ENCODE measurements around the gene NOTCH4. TPM values are rescaled to one million over a fixed set of nuclear protein-coding genes. Genes with fewer than 3 reads are reported as not detected.

The NOTCH4 gene
- total and polyA plus RNA-seq, 9 of the 15 experiments (the other 6 are each of a cell fraction or from before 2014, with no cell fraction given): 0.24 to 4.3 (median 1.7) TPM

DNA sequence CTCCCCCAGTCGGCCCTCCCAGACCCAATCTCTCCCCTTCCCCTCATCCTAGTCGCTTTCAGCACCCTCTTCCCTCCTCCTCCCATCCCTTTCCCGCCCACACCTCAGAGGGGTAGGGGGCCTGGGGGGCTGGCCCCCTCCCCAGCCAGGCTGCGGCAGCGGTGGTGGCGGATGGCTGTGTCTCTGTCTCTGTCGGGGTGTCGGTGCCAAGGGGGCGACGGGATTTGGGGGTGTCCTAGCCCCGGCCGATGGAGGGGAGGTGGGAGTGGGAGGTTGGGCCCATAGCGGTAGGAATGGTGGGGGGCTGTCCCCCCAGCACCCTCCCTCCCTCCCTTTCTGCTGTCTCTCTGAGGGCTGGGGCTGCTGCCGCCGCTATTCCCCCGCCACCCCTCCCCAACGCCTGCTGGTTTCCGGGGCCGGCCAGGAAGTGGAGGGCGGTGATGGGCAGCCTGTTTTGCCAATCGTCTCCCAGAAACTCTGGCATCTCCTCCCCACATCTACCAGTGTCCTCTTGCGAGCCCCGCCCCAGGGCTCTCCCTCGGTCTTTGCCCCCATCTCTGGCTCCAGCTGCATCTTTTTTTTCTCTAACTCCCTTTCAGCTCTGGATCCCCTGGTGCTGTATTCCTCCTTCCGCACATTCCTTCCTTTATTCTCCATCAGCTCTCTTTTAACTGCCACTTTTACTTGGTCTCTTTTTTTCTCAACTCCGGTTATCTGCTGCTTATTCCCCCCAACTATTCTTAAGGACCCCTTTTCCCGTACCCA lies 48.0 kb downstream of the NOTCH4 start, which contains the start of gene AGPAT1 (continued):
- TF ChIP-seq, protein P1, sequence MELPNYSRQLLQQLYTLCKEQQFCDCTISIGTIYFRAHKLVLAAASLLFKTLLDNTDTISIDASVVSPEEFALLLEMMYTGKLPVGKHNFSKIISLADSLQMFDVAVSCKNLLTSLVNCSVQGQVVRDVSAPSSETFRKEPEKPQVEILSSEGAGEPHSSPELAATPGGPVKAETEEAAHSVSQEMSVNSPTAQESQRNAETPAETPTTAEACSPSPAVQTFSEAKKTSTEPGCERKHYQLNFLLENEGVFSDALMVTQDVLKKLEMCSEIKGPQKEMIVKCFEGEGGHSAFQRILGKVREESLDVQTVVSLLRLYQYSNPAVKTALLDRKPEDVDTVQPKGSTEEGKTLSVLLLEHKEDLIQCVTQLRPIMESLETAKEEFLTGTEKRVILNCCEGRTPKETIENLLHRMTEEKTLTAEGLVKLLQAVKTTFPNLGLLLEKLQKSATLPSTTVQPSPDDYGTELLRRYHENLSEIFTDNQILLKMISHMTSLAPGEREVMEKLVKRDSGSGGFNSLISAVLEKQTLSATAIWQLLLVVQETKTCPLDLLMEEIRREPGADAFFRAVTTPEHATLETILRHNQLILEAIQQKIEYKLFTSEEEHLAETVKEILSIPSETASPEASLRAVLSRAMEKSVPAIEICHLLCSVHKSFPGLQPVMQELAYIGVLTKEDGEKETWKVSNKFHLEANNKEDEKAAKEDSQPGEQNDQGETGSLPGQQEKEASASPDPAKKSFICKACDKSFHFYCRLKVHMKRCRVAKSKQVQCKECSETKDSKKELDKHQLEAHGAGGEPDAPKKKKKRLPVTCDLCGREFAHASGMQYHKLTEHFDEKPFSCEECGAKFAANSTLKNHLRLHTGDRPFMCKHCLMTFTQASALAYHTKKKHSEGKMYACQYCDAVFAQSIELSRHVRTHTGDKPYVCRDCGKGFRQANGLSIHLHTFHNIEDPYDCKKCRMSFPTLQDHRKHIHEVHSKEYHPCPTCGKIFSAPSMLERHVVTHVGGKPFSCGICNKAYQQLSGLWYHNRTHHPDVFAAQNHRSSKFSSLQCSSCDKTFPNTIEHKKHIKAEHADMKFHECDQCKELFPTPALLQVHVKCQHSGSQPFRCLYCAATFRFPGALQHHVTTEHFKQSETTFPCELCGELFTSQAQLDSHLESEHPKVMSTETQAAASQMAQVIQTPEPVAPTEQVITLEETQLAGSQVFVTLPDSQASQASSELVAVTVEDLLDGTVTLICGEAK (IDR thresholded peaks at IDR 0.05): peak; percentile 96
- TF ChIP-seq, protein P1 (CRISPR knock-in tag; IDR thresholded peaks at IDR 0.05): no peak
- TF ChIP-seq ZNF174 (CRISPR knock-in tag; IDR thresholded peaks at IDR 0.05) (0 out of 2 replicates have a peak, but pooled peaks have one; percentile 24), SNIP1 (IDR thresholded peaks at IDR 0.05; ENCODE audit: low read depth) (peak; percentile 50; the same call in 1 of the 2 replicates), PYGO2 (tag; IDR thresholded peaks at IDR 0.05) (no peak), ZKSCAN3 (CRISPR knock-in tag; IDR thresholded peaks at IDR 0.05) (no peak), RBM22 (IDR thresholded peaks at IDR 0.05; ENCODE audit: low read depth, low read length, poor library complexity, severe bottlenecking) (no peak), SRSF7 (optimal IDR thresholded peaks at IDR 0.05; ENCODE audit: low read depth, low read length) (no peak), SMARCA5 (IDR thresholded peaks at IDR 0.05) (peak; percentile 77; the same call in 1 of the 2 replicates), ELF1 (tag; IDR thresholded peaks at IDR 0.05) (peak; percentile 49; the same call in 1 of the 2 replicates), HNRNPUL1 (IDR thresholded peaks at IDR 0.05; ENCODE audit: low read length) (no peak), JUND (IDR thresholded peaks at IDR 0.05; ENCODE audit: borderline replicate concordance, low read depth, low read length) (0 out of 2 replicates have a peak, but pooled peaks have one; percentile 22), JUND (tag; IDR thresholded peaks at IDR 0.05; ENCODE audit: borderline replicate concordance, low read depth, low read length) (peak; percentile 23; the same call in 1 of the 3 replicates)
- TF ChIP-seq, protein P2, sequence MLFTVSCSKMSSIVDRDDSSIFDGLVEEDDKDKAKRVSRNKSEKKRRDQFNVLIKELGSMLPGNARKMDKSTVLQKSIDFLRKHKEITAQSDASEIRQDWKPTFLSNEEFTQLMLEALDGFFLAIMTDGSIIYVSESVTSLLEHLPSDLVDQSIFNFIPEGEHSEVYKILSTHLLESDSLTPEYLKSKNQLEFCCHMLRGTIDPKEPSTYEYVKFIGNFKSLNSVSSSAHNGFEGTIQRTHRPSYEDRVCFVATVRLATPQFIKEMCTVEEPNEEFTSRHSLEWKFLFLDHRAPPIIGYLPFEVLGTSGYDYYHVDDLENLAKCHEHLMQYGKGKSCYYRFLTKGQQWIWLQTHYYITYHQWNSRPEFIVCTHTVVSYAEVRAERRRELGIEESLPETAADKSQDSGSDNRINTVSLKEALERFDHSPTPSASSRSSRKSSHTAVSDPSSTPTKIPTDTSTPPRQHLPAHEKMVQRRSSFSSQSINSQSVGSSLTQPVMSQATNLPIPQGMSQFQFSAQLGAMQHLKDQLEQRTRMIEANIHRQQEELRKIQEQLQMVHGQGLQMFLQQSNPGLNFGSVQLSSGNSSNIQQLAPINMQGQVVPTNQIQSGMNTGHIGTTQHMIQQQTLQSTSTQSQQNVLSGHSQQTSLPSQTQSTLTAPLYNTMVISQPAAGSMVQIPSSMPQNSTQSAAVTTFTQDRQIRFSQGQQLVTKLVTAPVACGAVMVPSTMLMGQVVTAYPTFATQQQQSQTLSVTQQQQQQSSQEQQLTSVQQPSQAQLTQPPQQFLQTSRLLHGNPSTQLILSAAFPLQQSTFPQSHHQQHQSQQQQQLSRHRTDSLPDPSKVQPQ (CRISPR knock-in tag; IDR thresholded peaks at IDR 0.05; ENCODE audit: borderline replicate concordance): no peak
- TF ChIP-seq, protein P3, sequence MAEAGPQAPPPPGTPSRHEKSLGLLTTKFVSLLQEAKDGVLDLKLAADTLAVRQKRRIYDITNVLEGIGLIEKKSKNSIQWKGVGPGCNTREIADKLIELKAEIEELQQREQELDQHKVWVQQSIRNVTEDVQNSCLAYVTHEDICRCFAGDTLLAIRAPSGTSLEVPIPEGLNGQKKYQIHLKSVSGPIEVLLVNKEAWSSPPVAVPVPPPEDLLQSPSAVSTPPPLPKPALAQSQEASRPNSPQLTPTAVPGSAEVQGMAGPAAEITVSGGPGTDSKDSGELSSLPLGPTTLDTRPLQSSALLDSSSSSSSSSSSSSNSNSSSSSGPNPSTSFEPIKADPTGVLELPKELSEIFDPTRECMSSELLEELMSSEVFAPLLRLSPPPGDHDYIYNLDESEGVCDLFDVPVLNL (CRISPR knock-in tag; IDR thresholded peaks at IDR 0.05; ENCODE audit: low read depth): no peak

Measured in K562 (cell line).